Fibroblast of the aortic adventitia (primary cell): ENCODE results near the gene SKAP1. TPM values are rescaled to one million over a fixed set of nuclear protein-coding genes. Genes with fewer than 3 reads are reported as not detected.

Experiments
- DNase-seq: peaks from one replicate; pipeline ENCODE4 v3.0.0-alpha.2; 2010; ENCODE audit warnings: low read depth
- H3K4me3 ChIP-seq: 2 replicates; pipeline ENCODE4 v1.5.1; 2011; ENCODE audit warnings: low read depth, mild to moderate bottlenecking, control low read depth, low read length, moderate library complexity
- CTCF ChIP-seq: IDR thresholded peaks from 2 replicates; pipeline ENCODE4 v1.5.1; 2011; ENCODE audit warnings: mild to moderate bottlenecking, low read length, control low read depth, inconsistent platforms; ENCODE audit not compliant: insufficient read depth
- total RNA-seq: library from RNA; depleted of rRNA; stranded (reverse); fragments of >200 nt; gene quantifications from 2 replicates; pipeline ENCODE4 v1.2.3, GENCODE V29; 2012; ENCODE audit warnings: low replicate concordance

The SKAP1 gene
- not detected in 2 replicates for total RNA-seq

GRCh38 chr17:48429638-48430586 lies at the start of gene SKAP1:
SKAP1 (minus strand) TSS chr17:48430214.
- H3K4me3 ChIP-seq: no peak within 1 kb of the TSS
- DNase-seq: no peak
- TF ChIP-seq CTCF: no peak

GRCh38 chr17:48479014-48479402 lies 49.0 kb upstream of the SKAP1 start:
- no peak overlapping the region for H3K4me3 ChIP-seq
- DNase-seq: no peak
- no peak for TF ChIP-seq CTCF

- H3K4me3 ChIP-seq: no peak overlapping the region
- DNase-seq: no peak
- peak; percentile 10 for TF ChIP-seq CTCF
Observed at GRCh38 chr17:48478224-48479013, 48.4 kb upstream of the SKAP1 start.

- DNase-seq: no peak
- no peak overlapping the region for H3K4me3 ChIP-seq
- no peak for TF ChIP-seq CTCF
Observed at GRCh38 chr17:48477221-48477620, 47.2 kb upstream of the SKAP1 start.

GRCh38 chr17:48472411-48473281 lies 42.6 kb upstream of the SKAP1 start:
- TF ChIP-seq CTCF: no peak
- H3K4me3 ChIP-seq: no peak overlapping the region
- peak; percentile 52 for DNase-seq

- H3K4me3 ChIP-seq: no peak overlapping the region
- DNase-seq: no peak
- TF ChIP-seq CTCF: no peak
Observed at GRCh38 chr17:48471817-48472410, 41.9 kb upstream of the SKAP1 start.
